HFFc6 (cell line): ENCODE results near the gene MCM3. TPM values are rescaled to one million over a fixed set of nuclear protein-coding genes. Genes with fewer than 3 reads are reported as not detected.

Source experiments
- DNase-seq: peaks from one replicate; pipeline ENCODE4 v3.0.0-alpha.2; 2018
- H3K27ac Mint-ChIP-seq: 2 replicates; pipeline ENCODE4 v1.8.0; 2020; ENCODE audit warnings: mild to moderate bottlenecking, mixed read lengths
- H3K27me3 Mint-ChIP-seq: 2 replicates; pipeline ENCODE4 v1.8.0; 2021; ENCODE audit warnings: mild to moderate bottlenecking, moderate library complexity, mixed read lengths; ENCODE audit not compliant: insufficient read depth
- H3K36me3 Mint-ChIP-seq: 2 replicates; pipeline ENCODE4 v1.8.0; 2021; ENCODE audit warnings: low read depth, mixed read lengths
- H3K4me1 Mint-ChIP-seq: 2 replicates; pipeline ENCODE4 v1.8.0; 2020; ENCODE audit warnings: low read depth, mixed read lengths
- H3K4me3 Mint-ChIP-seq: 2 replicates; pipeline ENCODE4 v1.8.0; 2020; ENCODE audit warnings: mild to moderate bottlenecking, moderate library complexity, mixed read lengths
- H3K9me3 Mint-ChIP-seq: 2 replicates; pipeline ENCODE4 v1.8.0; 2020; ENCODE audit warnings: mild to moderate bottlenecking, mixed read lengths
- CTCF ChIP-seq: fragments of 200-600 bp; sonication (generic); IDR thresholded peaks from 2 replicates; pipeline ENCODE4 v1.5.0; 2021; ENCODE audit warnings: antibody characterized with exemption, mild to moderate bottlenecking
- total RNA-seq, 6 experiments: library from RNA; stranded (reverse); fragmentation: NEBNext Ultra II Directional; extraction: Animal tissue kit (Norgen Biotek cat#: 25700); gene quantifications; 2 replicates in 1 of 6; 3 replicates in 5 of 6; pipeline ENCODE4 v1.2.3, GENCODE V29; 2021

MCM3 gene
- total RNA-seq, 6 experiments from 2014 or later = 32.5 to 57.6 (median 54.5) TPM

GRCh38 chr6:52261229-52261628, 23.3 kb downstream of the MCM3 start:
- H3K4me1 Mint-ChIP-seq = peaks cover 24% of the 10 kb centered on the region
- H3K36me3 Mint-ChIP-seq = peaks cover 12% of the 10 kb centered on the region
- H3K9me3 Mint-ChIP-seq = no peaks in the 10 kb centered on the region
- TF ChIP-seq CTCF = no peak
- DNase-seq = peak; percentile 53
- no peak overlapping the region for H3K4me3 Mint-ChIP-seq
- H3K27me3 Mint-ChIP-seq = peaks cover 2% of the 10 kb centered on the region
- no peak overlapping the region; the same call in 1 of the 2 replicates for H3K27ac Mint-ChIP-seq

- Mint-ChIP-seq H3K4me3 (no peak overlapping the region), H3K27me3 (peaks cover 8% of the 10 kb centered on the region), H3K9me3 (no peaks in the 10 kb centered on the region), H3K4me1 (peaks cover 24% of the 10 kb centered on the region), H3K27ac (no peak overlapping the region; the same call in 1 of the 2 replicates), H3K36me3 (peaks cover 12% of the 10 kb centered on the region)
- TF ChIP-seq CTCF = no peak
- no peak for DNase-seq
Measured at GRCh38 chr6:52260634-52261033, 23.9 kb downstream of the MCM3 start.

- Mint-ChIP-seq H3K4me1 (peaks cover 11% of the 10 kb centered on the region), H3K27me3 (peaks cover 23% of the 10 kb centered on the region), H3K4me3 (no peak overlapping the region), H3K9me3 (no peaks in the 10 kb centered on the region), H3K27ac (no peak overlapping the region), H3K36me3 (no peaks in the 10 kb centered on the region)
- DNase-seq = no peak
- no peak for TF ChIP-seq CTCF
Measured at GRCh38 chr6:52255434-52255833, 29.1 kb downstream of the MCM3 start.

- DNase-seq = no peak
- no peak overlapping the region for H3K4me3 Mint-ChIP-seq
- TF ChIP-seq CTCF = no peak
- peaks cover 24% of the 10 kb centered on the region for H3K27me3 Mint-ChIP-seq
- H3K9me3 Mint-ChIP-seq = no peaks in the 10 kb centered on the region
- no peak overlapping the region for H3K27ac Mint-ChIP-seq
- peaks cover 10% of the 10 kb centered on the region for H3K4me1 Mint-ChIP-seq
- no peaks in the 10 kb centered on the region for H3K36me3 Mint-ChIP-seq
Measured at GRCh38 chr6:52254731-52255378, 29.7 kb downstream of the MCM3 start.

- Mint-ChIP-seq H3K36me3 (no peaks in the 10 kb centered on the region), H3K4me1 (peaks cover 10% of the 10 kb centered on the region), H3K9me3 (no peaks in the 10 kb centered on the region), H3K27me3 (peaks cover 24% of the 10 kb centered on the region), H3K27ac (no peak overlapping the region), H3K4me3 (no peak overlapping the region; the same call in 1 of the 2 replicates)
- DNase-seq = no peak
- no peak for TF ChIP-seq CTCF
Measured at GRCh38 chr6:52253494-52253893, 31.0 kb downstream of the MCM3 start.
